ENCODE results near the gene BZW2.

DNA sequence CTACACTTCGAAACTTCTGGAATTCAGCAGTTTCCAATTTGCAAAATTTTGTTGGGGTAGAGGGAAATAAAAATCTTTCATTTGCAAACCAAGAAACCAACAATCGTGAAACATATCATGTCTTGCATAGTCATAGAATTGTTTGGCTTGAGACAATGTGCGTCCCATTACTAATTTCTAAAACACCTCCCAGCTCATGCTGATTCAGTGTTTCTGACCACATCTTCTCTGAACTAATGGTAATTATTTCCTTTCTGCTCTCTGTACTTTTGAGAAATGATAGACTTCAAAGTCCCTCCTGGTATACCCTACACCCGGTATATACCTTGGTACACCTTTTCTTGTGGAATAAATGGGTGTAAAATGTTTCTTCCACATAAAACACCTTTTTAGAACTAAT lies 65.7 kb downstream of the BZW2 start:
- TF ChIP-seq POLR2A (IDR thresholded peaks at IDR 0.05; ENCODE audit: low read length), result no peak
- no peak for TF ChIP-seq GATA1 (IDR thresholded peaks at IDR 0.05; ENCODE audit: low read depth, low read length)
